Measurements from ENCODE around the gene REEP1.

DNA sequence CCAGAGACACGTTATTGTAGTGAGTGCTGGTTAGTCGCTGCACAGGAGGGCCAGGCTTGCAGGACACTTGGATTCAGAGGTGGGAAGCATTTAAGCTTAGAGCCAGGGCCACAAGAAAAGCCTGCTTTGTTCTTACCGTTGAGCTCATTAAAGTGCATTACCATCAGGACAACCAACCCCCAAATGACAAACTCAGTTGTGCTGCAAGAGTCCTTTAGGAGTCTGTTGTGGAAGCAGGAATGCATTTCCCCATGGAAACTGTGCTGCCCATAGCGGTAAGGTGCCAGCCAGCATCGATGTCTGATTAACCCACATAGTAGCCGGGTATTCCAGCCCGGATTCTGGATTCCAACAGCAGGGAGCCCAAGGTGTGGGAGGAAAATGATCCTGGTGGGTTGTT, 23.4 kb upstream of the REEP1 start:
- TF ChIP-seq, protein P1, sequence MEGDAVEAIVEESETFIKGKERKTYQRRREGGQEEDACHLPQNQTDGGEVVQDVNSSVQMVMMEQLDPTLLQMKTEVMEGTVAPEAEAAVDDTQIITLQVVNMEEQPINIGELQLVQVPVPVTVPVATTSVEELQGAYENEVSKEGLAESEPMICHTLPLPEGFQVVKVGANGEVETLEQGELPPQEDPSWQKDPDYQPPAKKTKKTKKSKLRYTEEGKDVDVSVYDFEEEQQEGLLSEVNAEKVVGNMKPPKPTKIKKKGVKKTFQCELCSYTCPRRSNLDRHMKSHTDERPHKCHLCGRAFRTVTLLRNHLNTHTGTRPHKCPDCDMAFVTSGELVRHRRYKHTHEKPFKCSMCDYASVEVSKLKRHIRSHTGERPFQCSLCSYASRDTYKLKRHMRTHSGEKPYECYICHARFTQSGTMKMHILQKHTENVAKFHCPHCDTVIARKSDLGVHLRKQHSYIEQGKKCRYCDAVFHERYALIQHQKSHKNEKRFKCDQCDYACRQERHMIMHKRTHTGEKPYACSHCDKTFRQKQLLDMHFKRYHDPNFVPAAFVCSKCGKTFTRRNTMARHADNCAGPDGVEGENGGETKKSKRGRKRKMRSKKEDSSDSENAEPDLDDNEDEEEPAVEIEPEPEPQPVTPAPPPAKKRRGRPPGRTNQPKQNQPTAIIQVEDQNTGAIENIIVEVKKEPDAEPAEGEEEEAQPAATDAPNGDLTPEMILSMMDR (IDR thresholded peaks at IDR 0.05): no peak
- TF ChIP-seq POLR2A (IDR thresholded peaks at IDR 0.05): no peak

Measured in testis (tissue), 2 donors.